ENCODE data around the gene STRA8.
"Not testable (repeated sequence)": the region's sequence is repeated elsewhere in the genome, so short reads cannot be mapped to it uniquely, and the experiment has no call there.

Gene STRA8

GRCh38 chr7:135206941-135207391 is 26.7 kb upstream of the STRA8 start:
- peak; percentile 53 to 68 for DNase-seq

- DNase-seq: no peak
Measured at GRCh38 chr7:135207406-135208101, 26.1 kb upstream of the STRA8 start.

DNA sequence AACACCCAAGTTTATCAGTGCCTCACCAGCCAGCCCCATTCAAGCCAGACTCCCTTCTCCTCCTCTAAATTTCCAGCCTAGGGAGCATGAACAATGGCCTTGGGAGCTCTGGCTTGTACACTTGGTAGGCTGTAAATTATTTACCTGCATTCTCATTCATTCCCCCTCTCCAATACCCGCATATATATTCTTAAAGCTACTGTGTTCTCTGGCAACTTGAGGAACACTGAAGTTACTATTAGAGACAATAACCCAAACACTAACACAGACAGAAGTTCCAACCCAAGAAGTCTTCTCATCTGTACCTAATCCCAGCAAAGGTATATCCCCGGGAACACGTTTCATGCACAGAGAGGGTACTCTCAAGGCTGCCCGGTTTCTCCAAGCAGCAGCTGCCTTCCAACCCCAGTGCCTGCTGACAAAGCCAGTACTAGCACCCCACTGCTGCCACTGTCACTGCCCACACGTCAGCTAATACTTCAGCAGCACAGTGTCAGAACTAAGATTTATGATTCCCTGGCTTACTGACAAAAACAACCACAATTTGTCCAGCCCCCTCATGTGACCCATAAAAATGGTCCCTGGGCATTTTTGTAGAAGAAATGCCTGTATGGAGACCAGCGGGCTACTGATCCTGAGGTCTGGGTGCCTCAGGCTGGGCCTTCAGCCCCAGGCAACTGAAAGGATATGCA is 25.4 kb upstream of the STRA8 start:
- no peak for DNase-seq

GRCh38 chr7:135209225-135209834 is 24.3 kb upstream of the STRA8 start:
- DNase-seq: no peak

DNA sequence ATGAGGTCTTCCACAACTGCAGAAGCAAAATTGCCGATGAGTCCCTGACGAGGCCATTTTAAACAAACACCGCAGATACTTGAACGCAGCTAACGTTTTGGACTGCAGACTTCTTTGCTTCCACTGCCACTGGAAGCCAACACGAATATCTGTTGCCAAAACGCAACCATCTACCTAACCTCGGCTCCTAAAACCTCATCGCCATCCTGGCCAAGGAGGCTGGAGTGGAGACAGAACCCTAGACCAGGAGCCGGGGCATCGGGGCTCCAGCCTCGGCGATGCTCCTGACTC is 22.8 kb upstream of the STRA8 start:
- peak in 1 of 2 experiments; percentile 23 for DNase-seq

GRCh38 chr7:135211179-135211945 is 22.3 kb upstream of the STRA8 start, which contains the start of gene WDR91:
Gene WDR91 (minus strand): TSS chr7:135211526. CDS start chr7:135211502, 24 bp downstream.
- peak; percentile 83 to 86 for DNase-seq

- DNase-seq: peak in 1 of 2 experiments; percentile 48
Measured at GRCh38 chr7:135211946-135212685, 21.5 kb upstream of the STRA8 start.

DNA sequence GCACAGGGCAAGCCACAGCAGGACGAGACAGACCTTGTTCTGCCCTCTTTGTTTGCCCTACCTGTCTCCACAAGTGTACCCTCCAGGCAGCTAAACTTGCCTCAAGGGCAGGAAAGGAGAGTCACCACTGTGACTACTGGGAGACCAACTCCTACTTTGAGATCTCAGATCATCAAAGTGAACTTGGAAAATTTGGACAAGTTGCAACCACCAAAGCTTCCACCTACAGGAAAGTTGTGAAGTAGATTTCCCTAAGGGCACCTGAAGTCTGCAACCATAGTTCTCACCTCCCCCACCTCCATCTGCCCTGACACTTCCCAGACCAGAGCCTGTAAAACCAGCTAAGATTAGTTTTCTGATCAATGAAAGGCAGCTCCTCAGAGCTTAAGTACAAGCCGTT is 19.8 kb upstream of the STRA8 start:
- no peak for DNase-seq

GRCh38 chr7:135215180-135215579 is 18.5 kb upstream of the STRA8 start:
- DNase-seq: no peak

- no peak for DNase-seq
Measured at GRCh38 chr7:135215698-135216097, 17.9 kb upstream of the STRA8 start.

GRCh38 chr7:135217645-135218509 is 15.8 kb upstream of the STRA8 start:
- no peak for DNase-seq

- peak in 1 of 2 experiments; percentile 13 for DNase-seq
Measured at GRCh38 chr7:135224027-135224426, 9.6 kb upstream of the STRA8 start.

GRCh38 chr7:135231686-135232085 is 2.0 kb upstream of the STRA8 start:
- no peak for DNase-seq

DNA sequence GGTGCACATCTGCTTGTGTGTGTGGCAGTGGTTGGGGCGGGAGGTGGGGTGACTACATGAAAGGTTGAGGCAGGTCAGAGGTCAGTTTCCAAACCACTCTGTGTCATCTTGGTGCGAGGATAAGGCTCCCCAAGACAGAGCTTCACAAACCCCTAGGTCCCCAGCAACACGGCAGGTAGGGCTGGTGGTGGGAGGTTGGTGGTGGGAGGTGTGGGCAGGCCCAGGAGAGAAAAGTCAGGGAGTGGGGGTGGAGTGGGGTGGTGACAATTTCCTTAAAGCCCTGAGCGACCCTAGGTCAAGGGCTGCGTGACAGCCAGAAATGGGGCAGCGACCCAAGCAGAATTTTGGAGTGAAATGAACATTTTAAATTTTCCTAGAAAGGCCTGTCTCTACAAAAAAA is 1.6 kb upstream of the STRA8 start:
- no peak for DNase-seq

- no peak for DNase-seq
Measured at GRCh38 chr7:135232720-135233119, 918 bp upstream of the STRA8 start.

DNA sequence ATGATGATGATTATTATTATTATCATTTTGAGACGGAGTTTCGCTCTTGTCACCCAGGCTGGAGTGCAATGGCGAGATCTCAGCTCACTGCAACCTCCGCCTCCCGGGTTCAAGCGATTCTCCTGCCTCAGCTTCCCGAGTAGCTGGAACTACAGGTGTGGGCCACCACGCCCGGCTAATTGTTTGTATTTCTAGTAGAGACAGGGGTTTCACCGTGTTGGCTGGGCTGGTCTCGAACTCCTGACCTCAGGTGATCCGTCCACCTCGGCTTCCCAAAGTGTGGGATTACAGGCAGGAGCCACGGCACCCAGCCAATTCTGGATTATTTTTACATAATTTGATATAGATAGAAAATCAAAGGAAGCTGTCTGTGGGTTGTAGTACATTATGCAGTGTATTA is 457 bp downstream of the STRA8 start:
- not testable (repeated sequence) for DNase-seq

DNA sequence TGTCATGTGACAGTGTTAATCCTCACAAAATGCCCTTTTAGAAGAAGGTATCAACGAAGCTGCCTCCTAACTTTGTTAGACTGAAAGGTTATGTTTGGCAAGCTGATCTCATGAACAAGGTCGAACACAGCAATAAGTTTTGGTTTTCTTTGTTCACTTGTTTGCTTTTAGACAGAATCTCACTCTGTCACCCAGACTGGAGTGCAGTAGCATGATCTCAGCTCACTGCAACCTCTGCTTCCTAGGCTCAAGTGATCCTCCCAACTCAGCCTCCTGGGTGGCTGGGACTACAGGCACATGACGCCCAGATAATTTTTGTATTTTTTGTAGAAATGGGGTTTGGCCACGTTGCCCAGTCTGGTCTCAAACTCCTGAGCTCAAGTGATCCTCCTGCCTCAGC is 1.1 kb downstream of the STRA8 start:
- no peak for DNase-seq

GRCh38 chr7:135235841-135236240 is 2.2 kb downstream of the STRA8 start:
- DNase-seq: no peak

DNA sequence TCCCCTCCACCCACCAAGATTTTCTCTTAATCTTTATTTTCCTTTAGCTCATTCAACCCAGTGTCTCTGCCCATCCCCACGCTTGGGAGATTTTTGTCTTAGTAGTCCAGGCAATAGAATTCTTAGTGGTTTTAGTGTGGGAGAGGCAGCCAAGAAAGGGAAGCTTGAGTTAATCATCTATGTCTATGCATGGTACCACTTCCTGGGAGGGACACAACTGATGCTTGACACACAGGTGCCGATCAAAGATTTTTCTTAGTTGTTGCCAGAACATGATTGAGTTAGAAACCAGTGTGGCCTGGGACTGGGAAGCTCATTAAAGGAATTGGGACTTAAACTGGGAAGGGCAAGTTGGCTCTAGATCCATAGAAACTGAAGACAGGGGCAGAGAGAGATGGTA is 3.1 kb downstream of the STRA8 start:
- no peak for DNase-seq

DNA sequence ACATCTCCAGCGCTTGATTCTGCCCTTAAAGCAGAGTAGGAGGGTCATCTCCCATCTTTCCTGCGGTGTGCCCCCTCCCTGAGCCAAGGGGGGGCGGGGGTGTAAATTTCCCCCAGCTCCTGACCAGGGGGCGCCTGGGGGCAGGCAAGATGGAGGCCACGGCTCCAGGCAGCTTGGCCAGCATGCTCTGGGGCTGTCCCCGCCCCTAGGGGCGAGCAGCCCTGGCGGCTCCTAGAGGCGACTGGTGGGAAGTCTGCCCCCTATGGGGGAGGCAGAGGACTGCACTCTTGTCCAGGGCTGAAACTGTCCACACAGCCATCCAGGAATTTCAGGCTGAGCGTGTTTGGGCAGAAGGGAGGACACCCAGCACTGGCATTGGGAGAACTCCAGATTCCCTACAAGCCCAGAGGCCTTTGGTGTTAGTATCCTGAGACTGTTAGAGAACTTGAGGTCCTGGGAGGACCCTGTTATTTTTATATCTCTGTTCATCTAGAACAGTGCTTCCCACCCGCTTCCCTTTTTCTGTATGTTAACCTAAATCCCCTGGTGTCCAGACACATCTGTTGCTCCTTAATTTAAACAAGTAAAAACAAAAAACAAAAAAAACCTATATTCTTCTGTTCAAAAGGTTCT is 4.6 kb downstream of the STRA8 start:
- no peak for DNase-seq

GRCh38 chr7:135239263-135239662 is 5.6 kb downstream of the STRA8 start:
- DNase-seq: no peak

All from AML-193 (cell line).